ENCODE data around the gene CETN3. TPM values are rescaled to one million over a fixed set of nuclear protein-coding genes. Genes with fewer than 3 reads are reported as not detected.

CETN3 gene
- 27.9 TPM for total RNA-seq
- long read RNA-seq, transcript CETN3-201 (5 exons, 2,432 nt) = major isoform, 9 of 11 reads
- long read RNA-seq, partial matches to known transcripts = 2 of 11 reads
- long read RNA-seq, other reads (novel, unspliced or antisense) = 0 of 11 reads

- DNase-seq (ENCODE audit: missing footprints) = peak; percentile 96
- peak; percentile 99 for ATAC-seq
- intact Hi-C loops (cut with DNase I) = loop anchor here (1.0 to 2.0 kb wide), 2 partner anchors 65 to 120 kb away; partner anchors contain the start of genes LYSMD3, MBLAC2 and POLR3G
Measured at GRCh38 chr5:90409318-90410177, at the start of gene CETN3. Gene CETN3 (minus strand): TSS chr5:90409756. CDS start chr5:90409661, 95 bp downstream.

DNA sequence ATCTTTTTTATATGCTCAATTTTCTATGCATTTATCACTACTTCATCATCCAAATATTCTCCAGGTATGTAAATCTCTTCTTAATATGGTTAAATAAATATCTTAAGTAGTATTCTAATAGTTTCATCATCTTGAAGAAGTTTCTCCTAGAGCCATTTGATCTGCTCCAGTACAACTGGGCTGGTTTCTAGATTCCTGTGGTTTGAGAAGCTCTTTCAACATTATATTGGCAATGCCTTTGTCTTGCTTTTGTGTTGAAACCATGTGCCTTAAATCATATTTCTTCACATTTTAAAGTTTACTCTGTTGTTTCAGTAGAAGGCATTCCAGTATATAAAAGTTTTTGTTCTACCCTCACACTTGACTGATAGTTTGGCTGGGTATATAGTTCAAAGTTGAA lies 37.4 kb upstream of the CETN3 start:
- DNase-seq (ENCODE audit: missing footprints) (no peak), ATAC-seq (no peak)
- intact Hi-C loops (cut with DNase I) = no loop called here

GRCh38 chr5:90440644-90441043 lies 31.1 kb upstream of the CETN3 start:
- intact Hi-C loops (cut with DNase I) = loop anchor here (1.0 kb wide), 1 partner anchor 89 kb away; the partner anchor contains the start of gene LYSMD3
- DNase-seq (ENCODE audit: missing footprints) (no peak), ATAC-seq (no peak)

DNA sequence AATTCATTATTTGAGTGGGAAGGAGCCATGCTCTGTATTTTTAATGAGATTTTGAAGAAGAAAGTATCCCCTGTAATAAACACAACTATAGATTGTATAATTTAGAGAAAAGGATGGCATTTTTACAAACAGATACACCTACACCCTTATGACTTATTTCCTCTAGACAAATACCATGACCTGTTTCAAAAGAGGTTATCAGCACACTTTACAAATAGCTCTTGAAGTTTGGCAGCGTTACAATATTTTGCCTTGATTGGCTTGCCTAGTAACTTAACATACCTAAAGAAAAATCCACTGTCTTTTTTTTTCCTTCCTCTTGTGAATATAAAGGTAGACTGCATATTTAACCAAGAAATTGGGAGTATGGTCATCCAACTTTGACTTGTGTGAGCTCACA lies 28.5 kb upstream of the CETN3 start:
- no peak for DNase-seq (ENCODE audit: missing footprints)
- intact Hi-C loops (cut with DNase I) = loop anchor here (10.0 kb wide), 1 partner anchor 167 kb away; no protein-coding TSS in a partner anchor
- no peak for ATAC-seq

- intact Hi-C loops (cut with DNase I) = loop anchor here (10.0 kb wide), 1 partner anchor 167 kb away; no protein-coding TSS in a partner anchor
- DNase-seq (ENCODE audit: missing footprints) (no peak), ATAC-seq (no peak)
Measured at GRCh38 chr5:90437663-90438062, 28.1 kb upstream of the CETN3 start.

DNA sequence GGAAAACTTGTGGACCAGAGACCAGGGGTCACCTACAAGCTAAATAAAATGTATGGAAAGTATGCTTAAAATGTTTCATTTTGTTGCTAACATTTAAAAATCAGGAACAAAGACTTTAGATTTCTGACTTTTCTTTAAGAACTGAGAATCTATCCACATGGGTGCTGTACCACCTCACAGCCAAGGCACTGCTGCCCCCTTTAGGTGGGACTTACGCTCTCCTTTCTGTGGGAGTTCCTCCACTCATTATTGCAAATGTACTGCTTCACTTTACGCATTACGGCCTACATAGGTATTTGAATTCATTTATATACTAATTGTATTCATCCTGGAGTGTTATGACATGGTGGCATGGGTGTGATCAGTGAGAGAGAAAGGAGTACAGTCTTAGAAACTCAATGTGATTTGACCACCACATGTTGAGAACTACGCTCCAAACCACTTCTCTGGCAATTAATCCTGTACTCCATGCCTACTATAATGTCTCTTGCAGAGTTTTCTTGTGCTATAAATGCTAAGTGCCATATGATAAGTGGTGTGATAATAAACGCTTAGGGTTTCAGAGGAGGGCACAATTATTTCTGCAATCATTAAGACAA lies 24.7 kb upstream of the CETN3 start:
- no peak for ATAC-seq
- intact Hi-C loops (cut with DNase I) = loop anchor here (10.0 kb wide), 1 partner anchor 171 kb away; no protein-coding TSS in a partner anchor
- no peak for DNase-seq (ENCODE audit: missing footprints)

DNA sequence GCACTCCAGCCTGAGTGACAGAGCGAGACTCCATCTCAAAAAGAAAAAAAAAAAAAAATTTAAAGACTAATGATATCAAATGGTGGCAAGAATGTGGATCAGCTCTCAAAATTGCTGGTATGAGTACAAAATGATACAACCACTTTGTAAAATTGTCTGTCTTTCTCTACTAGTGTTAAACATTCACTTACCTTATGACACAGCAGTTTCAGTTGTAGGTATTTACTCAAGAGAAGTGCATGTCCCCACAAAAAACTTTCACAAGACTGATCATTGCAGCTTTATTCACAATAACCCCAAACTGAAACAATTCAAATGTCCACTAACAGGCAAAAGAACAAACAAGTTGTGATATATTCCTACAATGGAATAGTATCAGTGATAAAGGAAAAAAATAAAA lies 14.7 kb upstream of the CETN3 start:
- intact Hi-C loops (cut with DNase I) = no loop called here
- DNase-seq (ENCODE audit: missing footprints) = no peak
- no peak for ATAC-seq

DNA sequence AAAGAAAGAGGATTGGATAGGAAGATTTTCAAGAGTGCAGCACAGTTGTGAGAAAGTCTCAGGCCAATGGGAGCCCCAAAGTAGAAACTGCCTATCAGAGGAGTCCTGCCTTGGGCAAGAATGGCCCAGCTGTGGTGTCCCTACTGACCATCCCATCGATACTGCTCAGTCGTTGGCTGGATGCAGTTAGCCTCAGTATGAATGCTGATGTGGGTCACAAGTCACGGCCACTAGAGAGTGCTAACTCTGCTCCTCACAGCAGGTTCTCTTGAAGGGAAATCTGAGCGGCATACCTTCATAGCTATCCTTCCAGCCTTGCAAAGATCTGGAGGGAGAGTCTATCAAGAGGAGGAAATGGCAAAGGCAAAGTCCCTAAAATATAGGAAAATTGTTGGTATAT lies 11.6 kb upstream of the CETN3 start:
- ATAC-seq = no peak
- intact Hi-C loops (cut with DNase I) = no loop called here
- DNase-seq (ENCODE audit: missing footprints) = no peak

GRCh38 chr5:90418214-90418613 lies 8.7 kb upstream of the CETN3 start:
- DNase-seq (ENCODE audit: missing footprints) = no peak
- intact Hi-C loops (cut with DNase I) = no loop called here
- ATAC-seq = no peak

- ATAC-seq = no peak
- intact Hi-C loops (cut with DNase I) = no loop called here
- no peak for DNase-seq (ENCODE audit: missing footprints)
Measured at GRCh38 chr5:90410178-90410762, 714 bp upstream of the CETN3 start.

- intact Hi-C loops (cut with DNase I) = loop anchor here (1.0 to 2.0 kb wide), 2 partner anchors 66 to 121 kb away; partner anchors contain the start of genes LYSMD3, MBLAC2 and POLR3G
- DNase-seq (ENCODE audit: missing footprints) (no peak), ATAC-seq (no peak)
Measured at GRCh38 chr5:90408571-90409317, 812 bp downstream of the CETN3 start.

- ATAC-seq = no peak
- intact Hi-C loops (cut with DNase I) = no loop called here
- DNase-seq (ENCODE audit: missing footprints) = no peak
Measured at GRCh38 chr5:90406466-90406865, 3.1 kb downstream of the CETN3 start.

DNA sequence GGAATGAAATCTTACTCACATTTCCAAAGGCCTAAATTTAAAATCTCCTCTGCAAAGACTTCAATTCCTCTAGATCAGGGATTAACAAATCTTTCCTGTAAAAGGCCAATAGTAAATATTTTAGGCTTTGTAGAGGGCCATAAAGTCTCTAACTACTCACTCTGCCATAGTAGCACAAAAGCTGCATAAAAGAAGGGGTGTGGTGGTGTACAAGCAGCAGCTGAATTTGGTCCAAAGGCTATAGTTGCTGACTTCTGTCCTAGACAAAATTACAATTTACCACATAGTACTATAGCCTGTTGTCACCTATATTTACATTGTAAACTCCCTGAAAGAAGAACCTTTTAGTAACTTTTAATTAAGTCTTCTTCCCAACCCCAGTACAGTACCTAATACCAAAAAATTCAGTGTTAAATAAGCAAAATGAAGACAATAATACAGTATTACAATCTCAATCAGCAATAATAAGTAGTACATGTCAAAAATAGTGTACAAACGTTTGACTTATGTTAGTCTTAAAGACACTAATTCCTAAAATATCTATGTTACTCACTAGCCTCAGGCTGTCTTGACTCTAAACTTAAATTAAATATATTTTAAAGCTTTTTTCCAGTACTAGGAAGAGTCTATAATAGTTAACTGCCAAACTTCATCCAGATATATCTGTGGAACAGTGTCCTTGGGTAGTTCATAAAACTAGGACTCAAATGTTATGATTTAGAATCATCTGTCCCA lies 6.9 kb downstream of the CETN3 start:
- intact Hi-C loops (cut with DNase I) = no loop called here
- ATAC-seq = no peak

DNA sequence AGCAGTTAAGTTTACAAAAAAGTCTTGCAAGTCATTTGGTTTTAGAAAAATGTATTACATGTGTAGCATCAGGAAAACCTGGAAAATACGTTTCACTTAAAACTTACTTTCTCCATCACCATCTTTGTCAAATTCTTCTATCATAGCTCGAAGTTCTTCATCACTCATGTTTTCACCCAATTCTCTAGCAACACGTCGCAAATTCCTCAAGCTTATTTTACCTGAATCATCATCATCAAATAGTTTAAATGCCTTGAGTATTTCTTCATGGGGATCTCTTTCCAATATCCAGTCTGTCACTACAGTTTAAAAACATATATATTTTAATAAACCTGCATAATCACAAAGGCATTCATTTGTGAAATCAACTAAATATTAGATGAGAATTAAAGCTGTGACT lies 10.3 kb downstream of the CETN3 start:
- ATAC-seq = no peak
- no peak for DNase-seq (ENCODE audit: missing footprints)
- intact Hi-C loops (cut with DNase I) = no loop called here

More for the DNA sequence above, 6.9 kb downstream of the CETN3 start:
- DNase-seq (ENCODE audit: missing footprints) = no peak

GRCh38 chr5:90398726-90399125 lies 10.8 kb downstream of the CETN3 start:
- intact Hi-C loops (cut with DNase I) = no loop called here
- ATAC-seq (no peak), DNase-seq (ENCODE audit: missing footprints) (no peak)

DNA sequence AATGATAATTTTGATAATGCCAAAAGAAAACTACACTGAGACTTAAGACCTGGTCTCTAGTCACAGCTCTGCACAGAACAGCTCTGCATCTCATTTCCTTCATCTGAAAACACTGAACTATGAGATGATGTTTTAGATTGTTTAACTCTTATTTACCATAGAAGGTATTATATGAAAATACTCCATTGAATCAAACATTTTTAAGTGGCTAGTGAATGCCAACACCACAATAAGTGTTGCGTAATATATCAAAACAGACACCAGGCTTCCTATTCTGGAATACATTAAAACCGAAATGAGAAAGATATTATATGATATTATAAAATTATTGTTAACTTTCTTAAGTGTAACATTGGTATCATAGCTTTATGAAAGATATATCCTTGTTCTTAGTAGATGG lies 14.6 kb downstream of the CETN3 start:
- DNase-seq (ENCODE audit: missing footprints) = no peak
- intact Hi-C loops (cut with DNase I) = no loop called here

DNA sequence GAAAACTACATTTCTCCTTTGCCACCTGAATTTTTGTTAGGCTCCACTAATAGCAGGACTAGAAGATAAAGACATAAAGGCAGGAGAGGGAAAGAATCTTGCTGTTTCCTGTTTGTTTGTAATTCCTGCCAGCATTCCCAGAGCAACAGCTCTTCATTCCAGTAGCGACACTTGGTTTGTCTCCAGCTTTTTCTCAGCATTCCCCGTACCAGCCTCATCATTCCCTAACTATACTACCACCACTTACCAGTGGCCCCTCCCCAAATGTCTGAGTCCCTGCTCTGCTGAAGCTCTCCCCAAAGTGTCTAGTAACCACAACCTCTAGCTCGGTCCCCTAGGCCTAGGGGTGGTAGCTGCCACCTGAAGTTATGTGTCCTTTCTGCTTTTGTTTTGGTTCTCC lies 18.6 kb downstream of the CETN3 start:
- no peak for DNase-seq (ENCODE audit: missing footprints)
- intact Hi-C loops (cut with DNase I) = no loop called here
- ATAC-seq = no peak

More for the DNA sequence above, 14.6 kb downstream of the CETN3 start:
- ATAC-seq = no peak

DNA sequence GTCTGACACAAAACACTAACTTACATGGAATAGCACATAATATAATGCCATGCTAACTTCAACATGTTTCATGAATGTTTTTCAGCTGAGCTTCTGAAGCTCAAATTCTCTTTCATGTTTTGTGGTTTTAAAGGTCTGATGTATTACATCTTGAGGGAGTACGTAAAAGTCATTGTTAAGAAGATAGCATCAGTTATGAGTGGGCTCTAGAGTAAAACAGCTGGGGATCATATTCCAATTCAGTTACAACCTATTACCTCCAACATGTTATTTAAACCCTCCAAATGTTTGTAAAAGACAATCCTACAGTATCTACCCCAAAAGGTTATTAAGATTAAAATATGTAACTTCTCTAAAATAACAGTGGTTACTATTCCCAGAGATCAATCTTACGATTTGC lies 19.2 kb downstream of the CETN3 start:
- ATAC-seq (no peak), DNase-seq (ENCODE audit: missing footprints) (no peak)
- intact Hi-C loops (cut with DNase I) = no loop called here

All from Right ventricle myocardium inferior (tissue), 1 donor.